Activated T-helper 1 cell treated with anti-CD3 and anti-CD28 coated beads, Interleukin-2, amount 50 U/mL, for 16 hours (primary cell): ENCODE data around the gene ACOT2.

Source experiments
- DNase-seq, 2 donors: peaks; one replicate each; pipeline ENCODE4 v3.0.0-alpha.2; 2020; ENCODE audit warnings: low read depth in 1 of 2, low spot score in 1 of 2

The ACOT2 gene

DNA sequence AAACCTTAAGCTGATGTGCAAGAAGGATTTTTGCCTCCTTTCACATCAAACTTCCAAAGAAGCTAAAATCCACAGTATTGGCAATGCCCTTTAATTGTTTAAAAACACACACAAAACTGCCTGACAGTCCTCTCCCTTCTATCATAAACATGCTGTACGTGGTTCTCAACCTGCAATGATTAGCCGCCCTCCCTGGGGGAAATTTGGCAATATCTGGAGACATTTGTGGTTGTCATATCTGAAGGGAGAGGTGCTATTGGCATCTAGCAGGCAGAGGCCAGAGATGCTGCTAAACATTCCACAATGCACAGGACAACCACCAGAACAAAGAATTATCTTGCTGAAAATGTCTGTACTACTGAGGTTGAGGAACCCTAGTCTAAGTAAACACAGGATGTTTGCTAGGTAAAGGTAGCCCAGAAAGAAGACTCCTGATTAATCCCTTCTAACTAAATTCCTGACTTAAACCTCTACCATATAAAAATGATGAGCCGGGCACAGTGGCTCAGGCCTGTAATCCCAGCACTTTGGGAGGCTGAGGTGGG is 44.5 kb downstream of the ACOT2 start:
- no peak for DNase-seq

DNA sequence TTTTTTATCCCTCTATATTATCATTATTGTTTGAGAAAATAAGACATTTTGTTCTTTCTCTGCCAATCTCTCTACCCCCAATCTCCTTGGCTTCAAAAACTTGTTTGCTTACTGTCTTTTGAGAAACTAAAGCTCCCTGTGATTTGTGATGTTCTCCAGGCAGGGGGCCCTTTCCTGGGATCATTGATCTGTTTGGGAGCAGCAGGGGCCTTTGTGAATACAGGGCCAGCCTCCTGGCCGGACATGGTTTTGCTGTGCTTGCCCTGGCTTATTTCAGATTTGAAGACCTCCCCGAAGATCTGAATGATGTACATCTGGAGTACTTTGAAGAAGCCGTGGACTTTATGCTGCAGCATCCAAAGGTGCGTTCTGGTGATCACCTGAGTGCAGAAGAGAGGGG is 47.8 kb downstream of the ACOT2 start:
- DNase-seq = no peak

DNA sequence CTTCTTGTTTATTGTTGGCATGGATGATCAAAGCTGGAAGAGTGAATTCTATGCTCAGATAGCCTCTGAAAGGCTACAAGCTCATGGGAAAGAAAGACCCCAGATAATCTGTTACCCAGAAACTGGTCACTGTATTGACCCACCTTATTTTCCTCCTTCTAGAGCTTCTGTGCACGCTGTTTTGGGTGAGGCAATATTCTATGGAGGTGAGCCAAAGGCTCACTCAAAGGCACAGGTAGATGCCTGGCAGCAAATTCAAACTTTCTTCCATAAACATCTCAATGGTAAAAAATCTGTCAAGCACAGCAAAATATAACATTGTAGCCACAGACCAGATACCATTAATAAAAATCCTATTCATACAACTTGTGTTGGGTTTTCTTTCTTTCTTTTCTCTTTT is 50.5 kb downstream of the ACOT2 start:
- DNase-seq = no peak

DNA sequence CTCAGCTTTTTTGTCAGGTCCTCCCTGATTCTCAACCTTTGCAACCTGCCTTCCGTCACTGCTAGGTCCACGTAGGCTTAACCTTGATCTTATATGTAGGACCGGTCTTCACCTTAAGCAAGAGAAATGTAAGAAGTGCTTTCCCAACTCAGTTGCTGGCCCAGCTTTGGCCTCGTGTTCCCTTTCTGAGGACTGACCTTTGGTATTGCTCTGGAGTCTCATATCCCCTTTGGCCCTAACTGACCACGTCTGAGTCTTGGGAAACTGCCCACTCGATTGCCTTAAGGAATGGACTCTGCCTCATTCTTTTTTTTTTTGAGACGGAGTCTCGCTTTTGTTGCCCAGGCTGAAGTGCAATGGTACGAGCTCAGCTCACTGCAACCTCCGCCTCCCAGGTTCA is 51.3 kb downstream of the ACOT2 start:
- no peak for DNase-seq

DNA sequence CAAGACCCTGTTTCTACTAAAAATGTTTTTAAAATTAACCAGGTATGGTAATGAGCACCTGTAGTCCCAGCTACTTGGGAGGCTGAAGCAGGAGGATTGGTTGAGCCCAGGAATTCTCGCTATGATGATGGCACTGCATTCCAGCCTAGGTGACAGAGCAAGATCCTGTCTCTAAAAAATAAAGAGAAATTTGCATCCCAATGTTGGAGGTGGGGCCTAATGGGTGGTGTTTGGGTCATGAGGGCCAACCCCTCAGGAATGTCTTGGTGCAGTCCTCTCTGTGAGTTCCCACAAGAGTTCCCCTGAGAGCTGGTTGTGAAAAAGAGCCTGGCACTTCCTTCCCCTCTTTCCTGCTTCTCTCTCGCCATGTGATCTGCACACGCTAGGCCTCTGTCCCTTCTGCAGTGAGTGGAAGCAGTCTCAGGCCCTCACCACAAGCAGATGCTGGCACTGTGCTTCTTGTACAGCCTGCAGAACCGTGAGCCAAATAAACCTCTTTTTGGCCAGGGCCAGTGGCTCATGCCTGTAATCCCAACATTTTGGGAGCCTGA is 54.6 kb downstream of the ACOT2 start:
- no peak for DNase-seq
